ENCODE measurements around the gene PDE6A. TPM values are rescaled to one million over a fixed set of nuclear protein-coding genes. Genes with fewer than 3 reads are reported as not detected.

PDE6A gene
- total and polyA plus RNA-seq, 2 of the 8 experiments (the other 6 are each of a cell fraction or from before 2014, with no cell fraction given), result not detected

- no peak for TF ChIP-seq CTCF (IDR thresholded peaks at IDR 0.05; ENCODE audit: control extremely low read depth in 1 of 3, insufficient read depth in 1 of 3, low read depth in 1 of 3, low read length in 3 of 3)
These were observed 16.6 kb upstream of the PDE6A start (continued) for GRCh38 chr5:149961186-149961685.
